ENCODE results near the gene DGCR8.
"Not testable (repeated sequence)": the region's sequence is repeated elsewhere in the genome, so short reads cannot be mapped to it uniquely, and the experiment has no call there.

Gene DGCR8

GRCh38 chr22:20156611-20157429 lies 76.8 kb downstream of the DGCR8 start:
- no peak for FAIRE-seq

- FAIRE-seq, result no peak
Observed at GRCh38 chr22:20157430-20158183, 77.6 kb downstream of the DGCR8 start.

- FAIRE-seq, result no peak
Observed at GRCh38 chr22:20158391-20159036, 78.5 kb downstream of the DGCR8 start.

GRCh38 chr22:20159076-20159475 lies 79.0 kb downstream of the DGCR8 start:
- no peak for FAIRE-seq

- FAIRE-seq, result not testable (repeated sequence)
Observed at GRCh38 chr22:20159531-20159930, 79.5 kb downstream of the DGCR8 start.

- no peak for FAIRE-seq
Observed at GRCh38 chr22:20160041-20160440, 80.0 kb downstream of the DGCR8 start.

Measured in A204.1 (cell line).